ENCODE data around the gene RELCH. TPM values are rescaled to one million over a fixed set of nuclear protein-coding genes. Genes with fewer than 3 reads are reported as not detected.
"Not testable (repeated sequence)": the region's sequence is repeated elsewhere in the genome, so short reads cannot be mapped to it uniquely, and the experiment has no call there.

RELCH gene
- total RNA-seq: 10 to 100 TPM; 19.3 to 20.0 TPM

DNA sequence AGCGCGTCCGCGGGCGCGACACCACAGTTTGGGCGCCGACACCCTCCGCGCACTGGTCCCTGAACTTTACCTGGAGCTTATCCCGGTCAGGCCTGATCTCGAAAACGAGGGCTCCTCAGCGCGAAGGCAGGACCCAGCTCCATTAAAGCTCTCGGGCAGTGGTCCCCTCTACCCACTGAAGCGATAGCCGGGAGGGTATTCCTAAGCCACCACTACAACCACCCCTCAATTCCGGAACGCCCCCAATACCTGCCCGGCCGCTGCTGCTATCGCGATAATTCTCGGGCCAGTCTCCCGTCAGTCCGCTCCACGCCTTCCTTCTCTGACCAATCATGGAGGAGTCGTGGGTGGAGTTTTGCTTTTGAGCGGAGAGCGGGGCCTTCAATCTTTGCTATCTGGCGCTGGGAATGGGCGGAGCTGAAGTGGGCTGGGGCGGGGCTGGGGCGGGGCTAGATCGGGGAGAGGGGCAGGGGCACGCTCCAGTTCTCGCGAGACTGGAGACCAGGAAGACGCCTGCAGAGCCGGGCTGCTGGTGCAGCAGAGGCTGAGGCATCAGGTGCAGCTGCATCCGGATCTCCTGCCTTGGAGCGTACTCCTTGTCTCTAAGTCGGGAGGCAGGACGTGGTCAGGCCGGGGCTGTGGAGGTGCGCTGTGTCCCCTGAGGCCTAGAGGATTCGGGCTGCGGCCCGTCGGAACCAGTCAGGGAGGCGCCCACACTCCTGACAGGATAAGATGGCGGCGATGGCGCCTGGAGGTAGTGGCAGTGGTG is at the start of gene RELCH, which contains the start of gene PIGN:
Gene RELCH, plus strand, starts transcription at position 482 of the 769 bp plus-strand sequence. Its CDS starts 251 bp downstream, at position 733.
Gene PIGN, minus strand, starts transcription at position 283 of the 769 bp plus-strand sequence. CDS start 25,703 bp downstream, outside the sequence.
- POLR2A ChIA-PET: interaction anchor here (0.6 to 1.2 kb wide), 4 partner anchors 13 to 337 kb away, joined by 3 to 6 read pairs (median 4); no protein-coding TSS in a partner anchor

GRCh38 chr18:62138461-62139235 is 48.4 kb upstream of the RELCH start:
- CTCF ChIA-PET: no interaction called here
- POLR2A ChIA-PET: no interaction called here

More for the DNA sequence above, at the start of gene RELCH, which contains the start of gene PIGN:
- CTCF ChIA-PET: interaction anchor here (1.1 to 1.4 kb wide), 3 partner anchors 45 to 64 kb away, joined by 3 to 6 read pairs (median 3); no protein-coding TSS in a partner anchor

GRCh38 chr18:62140259-62140658 is 46.8 kb upstream of the RELCH start:
- POLR2A ChIA-PET: no interaction called here
- CTCF ChIA-PET: interaction anchor here (0.6 kb wide), 1 partner anchor 8 kb away, joined by 3 read pairs; no protein-coding TSS in a partner anchor

DNA sequence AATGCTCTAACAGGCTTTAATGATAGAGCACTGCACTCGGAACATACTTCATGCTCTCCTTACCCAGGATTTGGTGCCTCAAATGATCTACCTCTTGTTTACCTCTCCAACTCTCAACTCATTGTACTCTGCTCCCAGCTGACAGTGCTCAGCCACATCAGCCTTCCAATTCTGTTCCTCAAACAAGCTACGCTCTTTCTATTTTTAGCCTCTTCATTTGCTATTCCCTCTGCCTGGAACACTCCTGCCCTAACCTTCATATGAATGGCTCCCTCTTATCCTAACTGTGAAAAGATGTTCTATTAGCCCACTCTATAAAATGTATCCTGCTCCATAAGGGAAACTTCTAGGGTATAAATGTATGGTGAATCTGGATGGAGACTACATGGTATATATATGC is 42.7 kb upstream of the RELCH start:
- POLR2A ChIA-PET: no interaction called here
- CTCF ChIA-PET: interaction anchor here (0.6 kb wide), 1 partner anchor 360 kb away, joined by 5 read pairs; no protein-coding TSS in a partner anchor

- ChIA-PET POLR2A (no interaction called here), CTCF (no interaction called here)
Measured at GRCh38 chr18:62151068-62151771, 35.8 kb upstream of the RELCH start.

GRCh38 chr18:62152844-62153243 is 34.2 kb upstream of the RELCH start:
- ChIA-PET CTCF (no interaction called here), POLR2A (no interaction called here)

- CTCF ChIA-PET: no interaction called here
- POLR2A ChIA-PET: no interaction called here
Measured at GRCh38 chr18:62157843-62158242, 29.2 kb upstream of the RELCH start.

DNA sequence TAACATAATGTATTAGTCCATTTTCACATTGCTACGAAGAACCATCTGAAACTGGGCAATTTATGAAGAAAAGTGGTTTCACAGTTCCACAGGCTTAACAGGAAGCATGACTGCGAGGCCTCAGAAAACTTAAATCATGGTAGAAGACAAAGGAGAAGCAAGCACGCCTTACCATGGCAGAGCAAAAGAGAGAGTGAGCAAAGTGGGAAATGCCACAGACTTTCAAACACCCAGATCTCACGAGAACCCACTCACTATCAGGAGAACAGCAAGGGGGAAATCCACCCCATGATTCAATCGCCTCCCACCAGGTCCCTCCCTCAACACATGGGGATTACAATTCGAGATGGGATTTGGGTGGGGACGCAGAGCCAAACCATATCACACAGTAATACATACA is 22.7 kb upstream of the RELCH start:
- CTCF ChIA-PET: no interaction called here
- POLR2A ChIA-PET: no interaction called here

- CTCF ChIA-PET: no interaction called here
- POLR2A ChIA-PET: no interaction called here
Measured at GRCh38 chr18:62164855-62165487, 22.1 kb upstream of the RELCH start.

DNA sequence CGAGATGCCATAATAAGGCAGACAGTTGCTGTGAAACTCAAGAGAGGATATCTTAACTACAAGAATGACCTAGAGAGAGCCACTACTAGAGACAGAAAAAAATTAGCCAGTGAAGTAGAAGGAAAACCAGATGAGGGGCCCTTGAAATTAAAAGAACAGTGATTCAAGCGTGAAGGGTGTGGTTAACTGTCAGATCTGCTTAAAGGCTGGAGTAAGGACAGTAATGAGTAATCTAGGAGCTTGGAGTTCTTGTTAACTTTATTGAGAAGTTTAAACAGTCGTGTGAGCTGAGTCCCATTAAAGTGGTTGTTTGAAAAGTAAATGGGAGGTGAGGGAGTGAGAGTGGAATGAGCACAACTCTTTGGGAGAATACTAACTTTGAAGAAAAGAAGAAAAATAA is 21.5 kb upstream of the RELCH start:
- ChIA-PET POLR2A (no interaction called here), CTCF (no interaction called here)

DNA sequence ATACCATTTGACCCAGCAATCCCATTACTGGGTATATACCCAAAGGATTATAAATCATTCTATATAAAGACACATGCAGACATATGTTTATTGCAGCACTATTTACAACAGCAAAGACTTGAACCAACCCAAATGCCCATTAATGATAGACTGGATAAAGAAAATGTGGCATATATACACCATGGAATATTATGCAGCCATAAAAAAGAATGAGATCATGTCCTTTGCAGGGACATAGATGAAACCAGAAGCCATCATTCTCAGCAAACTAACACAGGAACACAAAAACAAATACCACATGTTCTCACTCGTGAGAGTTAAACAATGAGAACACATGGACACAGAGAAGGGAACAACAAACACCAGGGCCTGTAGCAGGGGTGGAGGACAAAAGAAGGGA is 20.5 kb upstream of the RELCH start:
- POLR2A ChIA-PET, CTCF ChIA-PET: not testable (repeated sequence)

DNA sequence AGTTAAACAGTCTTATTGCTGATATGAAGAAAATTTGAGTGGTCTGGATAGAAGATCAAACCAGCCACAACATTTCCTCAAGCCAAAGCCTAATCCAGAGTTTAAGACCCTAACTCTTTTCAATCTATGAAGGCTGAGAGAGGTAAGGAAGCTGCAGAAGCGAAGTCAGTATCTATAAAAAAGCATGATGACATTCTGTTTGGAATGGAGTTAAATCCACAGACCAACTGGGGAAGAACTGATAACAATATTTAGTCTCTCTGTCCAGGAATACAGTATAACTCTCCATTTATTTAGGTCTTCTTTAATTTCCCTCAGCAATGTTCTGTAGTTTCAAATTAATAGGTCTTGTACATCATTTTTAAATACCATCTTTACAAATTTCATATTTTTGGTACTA is 16.2 kb upstream of the RELCH start:
- ChIA-PET POLR2A (no interaction called here), CTCF (no interaction called here)

DNA sequence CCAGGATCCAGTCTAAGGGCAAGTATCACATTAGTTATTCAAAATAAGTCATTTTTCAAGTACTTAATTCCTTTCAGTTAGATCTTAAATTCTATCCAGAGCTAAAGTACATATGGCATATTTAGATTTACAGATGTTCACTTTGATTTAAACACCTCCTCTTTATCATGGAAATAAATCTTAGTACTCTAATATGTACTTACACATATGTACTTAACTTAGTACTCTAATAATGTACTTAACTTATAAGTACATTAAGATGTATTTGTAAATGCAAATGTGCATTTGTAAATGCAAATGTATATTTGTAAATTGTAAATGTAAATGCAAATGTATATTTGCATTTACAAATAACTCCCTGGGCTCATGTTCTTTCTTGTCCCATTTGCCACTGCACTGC is 14.8 kb upstream of the RELCH start:
- CTCF ChIA-PET: no interaction called here
- POLR2A ChIA-PET: no interaction called here

- CTCF ChIA-PET: no interaction called here
- POLR2A ChIA-PET: no interaction called here
Measured at GRCh38 chr18:62175521-62175920, 11.5 kb upstream of the RELCH start.

- POLR2A ChIA-PET: no interaction called here
- CTCF ChIA-PET: no interaction called here
Measured at GRCh38 chr18:62177271-62177670, 9.8 kb upstream of the RELCH start.

DNA sequence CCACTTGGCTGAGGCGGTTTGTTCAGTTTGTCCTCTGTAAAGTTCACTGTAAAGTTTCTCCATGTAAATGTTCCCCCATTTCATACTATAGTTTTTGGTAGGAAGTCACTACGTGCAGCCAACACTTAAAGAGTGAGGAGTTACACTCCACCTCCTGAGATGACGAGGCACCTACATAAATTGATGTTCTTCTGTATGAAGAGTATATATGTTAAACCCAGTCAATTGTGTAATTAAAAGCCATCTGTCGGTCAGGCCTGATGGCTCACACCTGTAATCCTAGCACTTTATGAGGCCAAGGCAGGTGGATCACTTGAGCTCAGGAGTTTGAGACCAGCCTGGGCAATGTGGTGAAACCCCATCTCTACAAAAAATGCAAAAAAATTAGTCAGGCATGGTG is 7.8 kb upstream of the RELCH start:
- ChIA-PET POLR2A (interaction anchor here (0.7 kb wide), 1 partner anchor 321 kb away, joined by 3 read pairs; no protein-coding TSS in a partner anchor), CTCF (no interaction called here)

DNA sequence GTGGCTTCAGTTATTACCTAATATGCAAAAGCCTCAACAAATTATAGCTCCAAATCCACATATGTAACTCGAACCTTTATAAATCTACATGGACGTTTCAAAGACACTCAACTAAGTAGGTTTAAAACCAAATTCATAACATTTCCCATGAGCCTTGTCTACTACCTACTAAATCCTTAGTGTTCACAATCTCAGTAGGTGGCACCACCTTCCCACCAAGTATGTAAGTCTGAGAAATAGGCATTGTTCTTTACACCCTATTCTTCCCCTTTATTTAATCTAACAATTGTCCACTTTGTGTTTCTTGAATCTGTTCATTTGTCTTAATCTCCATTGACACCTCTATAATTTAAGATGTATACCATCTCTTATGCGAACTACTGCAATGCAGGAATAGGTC is 4.8 kb upstream of the RELCH start:
- POLR2A ChIA-PET: no interaction called here
- CTCF ChIA-PET: interaction anchor here (2.0 kb wide), 1 partner anchor 67 kb away, joined by 8 read pairs; no protein-coding TSS in a partner anchor

DNA sequence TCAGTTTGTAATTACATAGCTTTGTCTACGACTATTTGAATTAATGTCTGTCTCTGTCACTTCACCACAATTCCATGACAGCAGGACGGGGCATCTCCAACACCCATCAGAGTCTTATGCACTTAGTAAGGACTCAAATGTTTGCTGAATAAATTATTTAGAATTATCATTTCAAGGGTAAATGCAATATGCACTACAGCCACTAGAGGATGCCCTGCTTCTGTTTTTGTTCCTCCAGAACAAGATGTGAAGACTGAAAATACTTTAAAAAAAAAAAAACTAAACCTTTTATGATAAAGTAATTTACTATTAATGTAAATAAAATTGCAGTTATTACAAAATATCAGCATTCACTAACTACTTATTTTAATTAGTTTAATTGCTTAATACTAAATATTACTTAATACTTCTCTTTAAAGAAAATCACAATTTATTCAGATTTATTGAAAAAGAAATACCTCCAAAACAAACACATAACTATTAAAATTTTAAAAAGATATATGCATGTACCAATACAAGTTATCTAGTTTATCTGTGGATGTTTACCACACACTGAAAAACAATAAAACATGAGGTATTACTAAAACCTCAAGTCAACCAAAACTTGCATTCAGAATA is 3.4 kb upstream of the RELCH start:
- ChIA-PET CTCF (interaction anchor here (1.1 to 2.3 kb wide), 3 partner anchors 11 to 66 kb away, joined by 4 to 9 read pairs (median 8); no protein-coding TSS in a partner anchor), POLR2A (no interaction called here)

- CTCF ChIA-PET: interaction anchor here (1.4 kb wide), 2 partner anchors 63 to 65 kb away, joined by 3 to 6 read pairs; no protein-coding TSS in a partner anchor
- POLR2A ChIA-PET: interaction anchor here (0.6 to 0.7 kb wide), 3 partner anchors 13 to 239 kb away, joined by 3 to 4 read pairs (median 3); no protein-coding TSS in a partner anchor
Measured at GRCh38 chr18:62186499-62186773, 619 bp upstream of the RELCH start.

All from activated CD8-positive, alpha-beta memory T cell treated with anti-CD3 and anti-CD28 coated beads for 36 hours (primary cell).